ENCODE data around the gene DPEP2. TPM values are rescaled to one million over a fixed set of nuclear protein-coding genes. Genes with fewer than 3 reads are reported as not detected.

DPEP2 gene
- total RNA-seq, 1 experiment from 2014 or later = not detected

DNA sequence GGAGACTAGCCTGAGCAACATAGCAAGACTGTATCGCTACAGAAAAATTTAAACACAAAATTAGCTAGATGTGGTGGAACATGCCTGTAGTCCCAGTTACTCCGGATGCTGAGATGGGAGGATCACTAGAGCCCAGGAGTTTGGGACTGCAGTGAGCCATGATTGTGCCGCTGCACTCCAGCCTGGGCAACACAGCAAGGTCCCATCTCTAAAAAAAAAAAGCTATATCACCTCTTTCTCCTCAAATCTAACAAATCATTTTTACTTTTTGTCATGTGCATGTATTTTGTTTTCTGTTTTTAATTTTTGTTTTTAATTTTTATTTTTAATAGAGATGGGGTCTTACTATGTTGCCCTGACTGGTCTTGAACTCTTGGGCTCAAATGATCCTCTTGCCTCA lies 29.7 kb upstream of the DPEP2 start (continued):
- TF ChIP-seq ZFX (IDR thresholded peaks at IDR 0.05) (no peak), POLR2AphosphoS5 (IDR thresholded peaks at IDR 0.05; ENCODE audit: low read depth, low read length) (no peak), YY1 (IDR thresholded peaks at IDR 0.05; ENCODE audit: extremely low read depth, insufficient replicate concordance, low read depth, low read length) (no peak), JUND (IDR thresholded peaks at IDR 0.05) (no peak), RAD21 (IDR thresholded peaks at IDR 0.05; ENCODE audit: low read depth) (no peak)

GRCh38 chr16:68022728-68023537 lies 23.6 kb upstream of the DPEP2 start, which contains the start of the genes DDX28 and DUS2:
Gene DDX28 (minus strand): TSS chr16:68023232. CDS start chr16:68023202, 30 bp downstream.
Gene DUS2 (plus strand): TSS chr16:68023284. CDS start chr16:68038024, 14,740 bp downstream.
- RAD21 ChIA-PET (ENCODE audit: low non-redundant PET in 1 of 2, low total read pairs in 2 of 2, uncharacterized antibody in 2 of 2, unreplicated experiment in 2 of 2) = interaction anchor here in 1 of 2 experiments (0.7 kb wide), 1 partner anchor 502 kb away, joined by 3 read pairs; no protein-coding TSS in a partner anchor
- peaks cover 7% of the 10 kb centered on the region in 2 experiments; a peak in 2 of 4 replicates for H3K36me3 ChIP-seq (ENCODE audit: control insufficient read depth in 1 of 2, insufficient read depth in 2 of 2, low read length in 2 of 2)
- H3K79me2 ChIP-seq (ENCODE audit: insufficient read depth, low read length) = peaks cover 50% of the 10 kb centered on the region
- H3K9me3 ChIP-seq (ENCODE audit: control insufficient read depth in 1 of 2, insufficient read depth in 1 of 2, low read depth in 1 of 2, low read length in 2 of 2) = no peaks in the 10 kb centered on the region
- H3K4me2 ChIP-seq (ENCODE audit: low read length) = peak within 1 kb of the TSS; percentile 99
- H3K9me2 ChIP-seq (ENCODE audit: insufficient read depth) = no peaks in the 10 kb centered on the region
- peak; percentile 84 for DNase-seq (ENCODE audit: low read depth, low spot score)
- intact Hi-C loops (cut with micrococcal nuclease) = no loop called here
- H3K4me1 ChIP-seq (ENCODE audit: control insufficient read depth in 1 of 2, insufficient read depth in 2 of 2, low read length in 2 of 2) = peaks cover 12 to 24% of the 10 kb centered on the region in 2 experiments; a peak in 3 of 4 replicates
- H3K27ac ChIP-seq (ENCODE audit: low read depth, low read length) = peak within 1 kb of the TSS; percentile 78
- peak within 1 kb of the TSS; percentile 98 to 99 for H3K4me3 ChIP-seq (replicated peaks in 1 of 2; ENCODE audit: low read depth in 1 of 2, low read length in 2 of 2)
- POLR2A ChIA-PET = interaction anchor here (0.6 to 1.0 kb wide), 3 partner anchors 11 to 216 kb away, joined by 3 to 4 read pairs (median 3); partner anchors contain the start of genes RANBP10 and TSNAXIP1
- no peaks in the 10 kb centered on the region for H4K20me1 ChIP-seq (ENCODE audit: insufficient read depth)
- ATAC-seq = peak; percentile 85
- CTCF ChIA-PET = interaction anchor here (0.6 kb wide), 1 partner anchor 236 kb away, joined by 3 read pairs; no protein-coding TSS in a partner anchor
- H2AFZ ChIP-seq (ENCODE audit: low read depth, low read length, poor library complexity, severe bottlenecking) = no peak within 1 kb of the TSS
- H3K27me3 ChIP-seq (ENCODE audit: insufficient read depth, low read length) = no peaks in the 10 kb centered on the region
- H3K9ac ChIP-seq (ENCODE audit: low read length) = peak within 1 kb of the TSS; percentile 99
- BruUV-seq (replicated peaks) = no TSS peak
- TF ChIP-seq EGR1 (IDR thresholded peaks at IDR 0.05; ENCODE audit: low read depth) = no peak
- peak; percentile 91 for TF ChIP-seq POLR2AphosphoS5 (IDR thresholded peaks at IDR 0.05; ENCODE audit: low read depth, low read length)
- TF ChIP-seq CEBPB (IDR thresholded peaks at IDR 0.05; ENCODE audit: low read depth) = no peak
- no peak; the same call in 1 of the 2 replicates for TF ChIP-seq ELF1 (IDR thresholded peaks at IDR 0.05; ENCODE audit: borderline replicate concordance, low read depth)
- TF ChIP-seq SP1 (IDR thresholded peaks at IDR 0.05; ENCODE audit: low read depth) = peak; percentile 93
- no peak for TF ChIP-seq FOSL1 (IDR thresholded peaks at IDR 0.05; ENCODE audit: low read depth)
- peak; percentile 79 for TF ChIP-seq ZFX (IDR thresholded peaks at IDR 0.05)
- TF ChIP-seq ZNF274 (IDR thresholded peaks at IDR 0.05; ENCODE audit: low read depth, low read length) = no peak
- TF ChIP-seq EZH2phosphoT487 (IDR thresholded peaks at IDR 0.05; ENCODE audit: borderline replicate concordance) = no peak
- peak; percentile 95; the same call in 1 of the 2 replicates for TF ChIP-seq CBX3 (IDR thresholded peaks at IDR 0.05; ENCODE audit: low read depth)
- no peak for TF ChIP-seq REST (IDR thresholded peaks at IDR 0.05; ENCODE audit: low read depth)
- TF ChIP-seq SIN3A (IDR thresholded peaks at IDR 0.05; ENCODE audit: low read depth) = peak; percentile 97
- TF ChIP-seq, protein P1, sequence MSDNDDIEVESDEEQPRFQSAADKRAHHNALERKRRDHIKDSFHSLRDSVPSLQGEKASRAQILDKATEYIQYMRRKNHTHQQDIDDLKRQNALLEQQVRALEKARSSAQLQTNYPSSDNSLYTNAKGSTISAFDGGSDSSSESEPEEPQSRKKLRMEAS (IDR thresholded peaks at IDR 0.05) = peak; percentile 98
- TF ChIP-seq, protein P2, sequence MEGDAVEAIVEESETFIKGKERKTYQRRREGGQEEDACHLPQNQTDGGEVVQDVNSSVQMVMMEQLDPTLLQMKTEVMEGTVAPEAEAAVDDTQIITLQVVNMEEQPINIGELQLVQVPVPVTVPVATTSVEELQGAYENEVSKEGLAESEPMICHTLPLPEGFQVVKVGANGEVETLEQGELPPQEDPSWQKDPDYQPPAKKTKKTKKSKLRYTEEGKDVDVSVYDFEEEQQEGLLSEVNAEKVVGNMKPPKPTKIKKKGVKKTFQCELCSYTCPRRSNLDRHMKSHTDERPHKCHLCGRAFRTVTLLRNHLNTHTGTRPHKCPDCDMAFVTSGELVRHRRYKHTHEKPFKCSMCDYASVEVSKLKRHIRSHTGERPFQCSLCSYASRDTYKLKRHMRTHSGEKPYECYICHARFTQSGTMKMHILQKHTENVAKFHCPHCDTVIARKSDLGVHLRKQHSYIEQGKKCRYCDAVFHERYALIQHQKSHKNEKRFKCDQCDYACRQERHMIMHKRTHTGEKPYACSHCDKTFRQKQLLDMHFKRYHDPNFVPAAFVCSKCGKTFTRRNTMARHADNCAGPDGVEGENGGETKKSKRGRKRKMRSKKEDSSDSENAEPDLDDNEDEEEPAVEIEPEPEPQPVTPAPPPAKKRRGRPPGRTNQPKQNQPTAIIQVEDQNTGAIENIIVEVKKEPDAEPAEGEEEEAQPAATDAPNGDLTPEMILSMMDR (IDR thresholded peaks at IDR 0.05 in 2 of 3, conservative IDR thresholded peaks at IDR 0.05 in 1 of 3; ENCODE audit: borderline replicate concordance in 1 of 3, insufficient read depth in 1 of 3, low read depth in 2 of 3, low read length in 2 of 3) = no peak
- TF ChIP-seq, protein P3, sequence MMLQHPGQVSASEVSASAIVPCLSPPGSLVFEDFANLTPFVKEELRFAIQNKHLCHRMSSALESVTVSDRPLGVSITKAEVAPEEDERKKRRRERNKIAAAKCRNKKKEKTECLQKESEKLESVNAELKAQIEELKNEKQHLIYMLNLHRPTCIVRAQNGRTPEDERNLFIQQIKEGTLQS (IDR thresholded peaks at IDR 0.05) = no peak; the same call in 1 of the 2 replicates
